OCI-LY7 (cell line): ENCODE measurements around the gene HCAR2.
"Not testable (repeated sequence)": the region's sequence is repeated elsewhere in the genome, so short reads cannot be mapped to it uniquely, and the experiment has no call there.

ENCODE experiments used
- CTCF ChIP-seq: fragments of 200-600 bp; sonication (generic); conservative IDR thresholded peaks from 2 replicates; pipeline ENCODE4 v1.5.1; 2014; ENCODE audit warnings: mild to moderate bottlenecking, antibody characterized with exemption, low read length, moderate library complexity, mixed read lengths
- EZH2phosphoT487 ChIP-seq: fragments of 200-600 bp; sonication (generic); IDR thresholded peaks from 2 replicates; pipeline ENCODE4 v1.6.1; 2018; ENCODE audit warnings: low read depth, borderline replicate concordance, mild to moderate bottlenecking, mixed run types, antibody characterized with exemption, low read length, moderate library complexity, mixed read lengths

- not testable (repeated sequence) for TF ChIP-seq CTCF, EZH2phosphoT487
Measured at GRCh38 chr12:122709287-122709686, 6.1 kb upstream of the HCAR2 start.
